ENCODE measurements around the gene ADGRE2. TPM values are rescaled to one million over a fixed set of nuclear protein-coding genes. Genes with fewer than 3 reads are reported as not detected.

ADGRE2 gene
- total RNA-seq, 1 experiment from 2014 or later = not detected

DNA sequence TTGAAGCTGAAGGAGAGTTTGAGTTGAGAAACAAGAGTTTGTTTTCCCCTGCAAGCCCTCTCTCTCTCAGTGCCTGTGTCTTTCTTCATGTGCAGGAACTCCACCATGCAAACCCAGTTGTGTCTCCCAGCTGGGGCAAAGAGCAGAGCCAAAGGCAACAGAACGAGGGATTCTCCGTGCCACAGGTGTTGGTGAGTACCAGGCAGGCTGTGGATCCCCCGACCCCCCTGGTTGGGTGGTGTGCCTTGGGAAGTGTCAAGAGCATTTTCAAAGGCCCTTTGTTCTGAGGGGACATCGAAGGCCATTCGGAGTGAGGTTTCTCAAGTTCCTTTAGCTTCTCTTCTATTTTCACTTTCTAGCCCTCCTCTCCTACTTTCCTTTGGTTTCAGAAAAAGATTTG lies 82.9 kb downstream of the ADGRE2 start:
- H3K4me3 ChIP-seq = no peak overlapping the region
- H3K27ac ChIP-seq = no peak overlapping the region
- H3K9me3 ChIP-seq (replicated peaks) = no peaks in the 10 kb centered on the region
- DNase-seq (ENCODE audit: low read depth in 1 of 2, low spot score in 2 of 2) = no peak
- peaks cover 47% of the 10 kb centered on the region for H3K36me3 ChIP-seq
- H3K4me1 ChIP-seq (replicated peaks) = no peaks in the 10 kb centered on the region
- no peaks in the 10 kb centered on the region for H3K27me3 ChIP-seq (replicated peaks)

DNA sequence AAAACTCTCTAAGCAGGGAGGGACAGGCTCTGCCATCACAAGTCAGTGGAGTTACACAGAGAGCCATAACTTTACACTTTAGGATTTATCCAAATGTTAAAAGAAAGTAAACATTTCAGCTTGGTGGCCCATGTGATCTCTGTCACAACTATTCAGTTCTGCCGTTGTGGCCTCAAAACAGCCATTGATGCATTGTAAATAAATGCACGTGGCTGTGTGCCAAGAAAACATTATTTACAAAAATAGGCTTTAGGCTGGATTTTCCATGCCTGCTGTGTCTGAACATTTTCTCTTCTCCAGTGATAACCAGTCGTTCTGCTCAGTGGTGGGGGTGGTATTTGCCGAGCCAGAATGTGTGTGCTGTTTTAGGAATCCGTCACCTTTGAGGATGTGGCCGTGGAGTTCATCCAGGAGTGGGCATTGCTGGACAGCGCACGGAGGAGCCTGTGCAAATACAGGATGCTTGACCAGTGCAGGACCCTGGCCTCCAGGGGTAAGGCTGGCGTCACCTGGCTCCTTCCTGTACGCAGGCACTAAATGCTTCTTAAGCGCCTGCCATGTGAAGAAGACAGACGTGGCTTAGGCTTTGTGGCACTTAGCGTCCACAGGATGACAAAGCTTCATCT lies 83.6 kb downstream of the ADGRE2 start:
- Histone ChIP-seq H3K4me1 (replicated peaks) (no peaks in the 10 kb centered on the region), H3K27ac (no peak overlapping the region), H3K27me3 (replicated peaks) (no peaks in the 10 kb centered on the region), H3K4me3 (no peak overlapping the region), H3K9me3 (replicated peaks) (no peaks in the 10 kb centered on the region), H3K36me3 (peaks cover 45% of the 10 kb centered on the region)
- DNase-seq (ENCODE audit: low read depth in 1 of 2, low spot score in 2 of 2) = no peak

DNA sequence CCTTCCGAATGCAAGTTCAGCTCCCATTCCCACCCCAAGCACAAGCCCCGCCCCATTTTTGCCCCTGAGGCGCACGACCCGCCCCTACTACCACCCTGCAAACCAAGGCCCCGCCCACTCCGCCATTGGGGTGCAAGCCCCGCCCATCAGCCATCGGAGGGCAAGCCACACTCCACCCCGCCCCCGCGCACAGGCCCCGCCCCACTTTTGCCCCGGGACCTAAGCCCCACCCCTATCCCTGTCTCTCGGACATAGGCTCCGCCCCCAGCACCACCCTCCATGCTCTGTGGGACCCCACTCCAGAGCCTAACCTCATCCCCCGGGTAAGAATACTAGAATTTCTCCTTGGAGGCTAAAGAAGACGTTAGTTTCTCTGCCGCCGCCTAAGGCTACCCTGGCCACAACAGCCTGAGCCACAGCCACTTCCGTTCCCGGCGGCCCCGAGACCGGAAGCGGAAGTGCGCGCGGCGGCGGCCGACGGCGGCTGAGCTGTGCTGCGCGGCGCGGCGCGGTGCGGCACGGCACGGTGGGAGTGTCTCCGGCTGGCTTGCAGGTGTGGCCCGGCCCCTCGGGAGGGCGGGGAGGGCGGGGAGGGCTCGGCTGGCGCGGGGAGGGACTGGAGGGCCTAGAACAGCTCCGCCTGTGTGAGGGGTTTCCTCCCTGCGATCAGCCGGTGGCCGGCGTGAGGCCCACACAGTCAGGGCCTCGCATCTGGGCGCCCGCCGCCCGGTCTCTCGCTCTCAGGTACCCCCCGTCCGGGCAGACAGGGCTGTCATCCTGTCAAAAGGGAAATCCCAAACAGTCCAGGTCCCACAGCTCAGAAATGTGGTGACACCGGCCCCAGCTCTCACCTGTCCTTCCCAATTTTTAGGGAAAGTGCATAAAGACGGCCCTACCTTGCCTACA lies 88.5 kb downstream of the ADGRE2 start, which contains the start of gene ZNF333:
Gene ZNF333, plus strand, starts transcription at position 451 of the 906 bp plus-strand sequence. CDS start 3,444 bp downstream, outside the sequence.
- no peaks in the 10 kb centered on the region; the same call in 1 of the 2 replicates for H3K9me3 ChIP-seq (replicated peaks)
- H3K4me3 ChIP-seq = peak within 1 kb of the TSS; percentile 87
- peak within 1 kb of the TSS; percentile 98 for H3K27ac ChIP-seq
- H3K27me3 ChIP-seq (replicated peaks) = peaks cover 10% of the 10 kb centered on the region
- DNase-seq (ENCODE audit: low read depth in 1 of 2, low spot score in 2 of 2) = peak; percentile 93 to 96
- peaks cover 13% of the 10 kb centered on the region for H3K36me3 ChIP-seq
- no peaks in the 10 kb centered on the region for H3K4me1 ChIP-seq (replicated peaks)

DNA sequence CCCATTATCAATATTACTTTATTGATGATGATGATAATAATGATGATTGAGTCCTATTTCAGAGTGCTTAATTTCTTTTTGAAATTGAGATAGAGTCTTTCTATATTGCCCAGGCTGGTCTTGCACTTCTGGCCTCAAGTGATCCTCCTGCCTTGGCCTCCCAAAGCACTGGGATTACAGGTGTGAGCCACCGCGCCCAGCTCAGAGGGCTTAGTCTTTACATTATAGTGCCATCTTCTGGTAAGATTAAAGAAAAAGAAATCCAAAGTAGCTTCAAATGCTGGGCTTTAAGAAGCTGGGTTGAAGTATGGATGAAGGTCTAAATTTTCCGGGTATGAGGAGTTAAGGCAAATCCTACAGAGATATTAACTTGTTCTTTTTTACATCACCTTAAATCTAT lies 91.9 kb downstream of the ADGRE2 start:
- H3K4me3 ChIP-seq = no peak overlapping the region
- H3K36me3 ChIP-seq = 0 out of 2 replicates have a peak, but pooled peaks cover 3% of the 10 kb centered on the region
- DNase-seq (ENCODE audit: low read depth in 1 of 2, low spot score in 2 of 2) = no peak
- no peaks in the 10 kb centered on the region for H3K4me1 ChIP-seq (replicated peaks)
- H3K27me3 ChIP-seq (replicated peaks) = peaks cover 17% of the 10 kb centered on the region
- no peaks in the 10 kb centered on the region; the same call in 1 of the 2 replicates for H3K9me3 ChIP-seq (replicated peaks)
- H3K27ac ChIP-seq = no peak overlapping the region

DNA sequence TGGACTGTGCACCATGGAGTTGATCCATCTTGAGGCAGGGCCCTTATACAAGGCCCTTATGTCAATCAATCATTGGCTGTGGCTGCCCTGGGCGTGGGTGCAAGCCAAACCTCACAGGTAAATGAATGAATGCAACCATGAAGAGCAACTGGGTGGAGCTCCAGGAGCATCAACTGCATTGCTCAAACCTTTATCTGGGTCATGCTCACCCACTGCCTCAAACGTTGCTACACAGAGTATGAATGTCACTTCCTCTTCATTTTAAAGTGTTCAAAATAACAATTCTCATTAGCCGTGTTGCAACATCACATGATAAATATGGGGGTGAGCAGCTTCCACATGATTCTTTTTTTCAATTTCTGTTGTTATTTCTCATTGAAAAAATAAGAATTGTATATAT lies 94.9 kb downstream of the ADGRE2 start:
- Histone ChIP-seq H3K4me1 (replicated peaks) (no peaks in the 10 kb centered on the region), H3K27ac (no peak overlapping the region), H3K4me3 (no peak overlapping the region), H3K36me3 (no peaks in the 10 kb centered on the region), H3K27me3 (replicated peaks) (peaks cover 17% of the 10 kb centered on the region), H3K9me3 (replicated peaks) (no peaks in the 10 kb centered on the region; the same call in 1 of the 2 replicates)
- DNase-seq (ENCODE audit: low read depth in 1 of 2, low spot score in 2 of 2) = no peak

Other genes starting within 250 kb of the ADGRE2 start
- gene TECR, start 249.0 kb downstream of the ADGRE2 start, total RNA-seq (2014; rRNA removed; shearing (Covaris generic)) = 43.9 and 56.9 TPM in 2 replicates
- gene NDUFB7, start 206.5 kb downstream of the ADGRE2 start, total RNA-seq (2014; rRNA removed; shearing (Covaris generic)) = 363 and 563 TPM in 2 replicates
- 0.18 TPM in 1 of 2 replicates, not detected in the other for gene CLEC17A, start 195.5 kb downstream of the ADGRE2 start, total RNA-seq (2014; rRNA removed; shearing (Covaris generic))
- gene ADGRE3, start 103.7 kb downstream of the ADGRE2 start, total RNA-seq (2014; rRNA removed; shearing (Covaris generic)) = not detected in 2 replicates
- 11.3 and 17.3 TPM in 2 replicates for gene ZNF333, start 88.5 kb downstream of the ADGRE2 start, total RNA-seq (2014; rRNA removed; shearing (Covaris generic))
- not detected in 2 replicates for gene OR7A5, start 56.6 kb upstream of the ADGRE2 start, total RNA-seq (2014; rRNA removed; shearing (Covaris generic))
- gene OR7C1, start 56.6 kb upstream of the ADGRE2 start, total RNA-seq (2014; rRNA removed; shearing (Covaris generic)) = not detected in 2 replicates
- gene OR7A10, start 70.4 kb upstream of the ADGRE2 start, total RNA-seq (2014; rRNA removed; shearing (Covaris generic)) = not detected in 2 replicates
- gene OR7A17, start 107.6 kb upstream of the ADGRE2 start, total RNA-seq (2014; rRNA removed; shearing (Covaris generic)) = not detected in 2 replicates
- gene OR7C2, start 162.9 kb upstream of the ADGRE2 start, total RNA-seq (2014; rRNA removed; shearing (Covaris generic)) = not detected in 2 replicates
- not detected in 2 replicates for gene SLC1A6, start 201.3 kb upstream of the ADGRE2 start, total RNA-seq (2014; rRNA removed; shearing (Covaris generic))

Measured in SJSA1 (cell line).